WTC11 (cell line): ENCODE data around the gene MOB4. TPM values are rescaled to one million over a fixed set of nuclear protein-coding genes. Genes with fewer than 3 reads are reported as not detected.

Experiments
- ATAC-seq: fragments of 200-7000 bp; cut with Tn5 transposase; 2 replicates; pipeline ENCODE4 v1.10.0; 2021; ENCODE audit warnings: mild to moderate bottlenecking, moderate library complexity
- CTCF ChIA-PET: fragments of 300-600 bp; sonication (Branson Sonifier 250); formaldehyde crosslinking; loops from one replicate; lab custom pipeline; 2021; ENCODE audit warnings: antibody characterized with exemption; lab: Charles Lee
- POLR2A ChIA-PET: fragments of 350-600 bp; sonication (Branson Sonifier 250); formaldehyde crosslinking; loops from one replicate; lab custom pipeline; 2021; ENCODE audit warnings: antibody characterized with exemption; lab: Charles Lee
- DNase-seq: peaks from one replicate; pipeline ENCODE4 v3.0.0; 2021; ENCODE audit warnings: low spot score
- H3K27ac Mint-ChIP-seq: 2 replicates; pipeline ENCODE4 v1.8.0; 2021; ENCODE audit warnings: mixed read lengths
- H3K27me3 Mint-ChIP-seq: 2 replicates; pipeline ENCODE4 v1.8.0; 2021; ENCODE audit warnings: low read depth, mild to moderate bottlenecking, moderate library complexity, mixed read lengths
- H3K36me3 Mint-ChIP-seq: 2 replicates; pipeline ENCODE4 v1.8.0; 2021; ENCODE audit warnings: mixed read lengths
- H3K4me1 Mint-ChIP-seq: 2 replicates; pipeline ENCODE4 v1.8.0; 2022; ENCODE audit warnings: mixed read lengths
- H3K4me3 Mint-ChIP-seq: 2 replicates; pipeline ENCODE4 v1.8.0; 2021; ENCODE audit warnings: mild to moderate bottlenecking, moderate library complexity, mixed read lengths
- H3K9me3 Mint-ChIP-seq: 2 replicates; pipeline ENCODE4 v1.8.0; 2021; ENCODE audit warnings: mixed read lengths
- CDX4 ChIP-seq: fragments of 250-450 bp; sonication (Bioruptor Pico); IDR thresholded peaks from 2 replicates; pipeline ENCODE4 v1.9.0; 2021; ENCODE audit warnings: moderate library complexity, mild to moderate bottlenecking, inconsistent platforms, borderline replicate concordance
- HMGA2 ChIP-seq: fragments of 250-450 bp; sonication (Bioruptor Pico); IDR thresholded peaks from 2 replicates; pipeline ENCODE4 v1.4.0; 2021; ENCODE audit warnings: mild to moderate bottlenecking, moderate library complexity
- HMGXB4 ChIP-seq: sonication (generic); formaldehyde crosslinking; IDR thresholded peaks from 2 replicates; pipeline ENCODE4 v1.8.1; 2023; ENCODE audit warnings: mild to moderate bottlenecking, moderate library complexity, missing genetic modification reagents
- SMAD3 ChIP-seq: sonication (generic); formaldehyde crosslinking; IDR thresholded peaks from 2 replicates; pipeline ENCODE4 v1.8.0; 2022; ENCODE audit warnings: missing genetic modification reagents, mild to moderate bottlenecking, borderline replicate concordance
- SMAD4 ChIP-seq: sonication (generic); formaldehyde crosslinking; IDR thresholded peaks from 2 replicates; pipeline ENCODE4 v1.8.0; 2022; ENCODE audit warnings: mild to moderate bottlenecking, missing genetic modification reagents
- total RNA-seq: library from RNA; stranded (reverse); gene quantifications from 3 replicates; pipeline ENCODE4 v1.2.3, GENCODE V29; 2021
- TF ChIP-seq, protein P1 (sequence below): sonication (generic); formaldehyde crosslinking; IDR thresholded peaks from 2 replicates; pipeline ENCODE4 v1.8.1; 2023; ENCODE audit warnings: mild to moderate bottlenecking, missing genetic modification reagents, moderate library complexity
- TF ChIP-seq, protein P2 (sequence below): sonication (generic); formaldehyde crosslinking; IDR thresholded peaks from 2 replicates; pipeline ENCODE4 v1.8.0; 2022; ENCODE audit warnings: missing genetic modification reagents
- TF ChIP-seq, protein P3 (sequence below): fragments of 200-600 bp; IDR thresholded peaks from 2 replicates; pipeline ENCODE4 v1.8.0; 2022; ENCODE audit warnings: antibody characterized with exemption
- TF ChIP-seq, protein P4 (sequence below): fragments of 250-450 bp; sonication (Bioruptor Pico); conservative IDR thresholded peaks from 2 replicates; pipeline ENCODE4 v1.9.0; 2021; ENCODE audit warnings: mild to moderate bottlenecking

Gene MOB4
- total RNA-seq, 1 experiment from 2014 or later: 47.8 TPM

- TF ChIP-seq, protein P1, sequence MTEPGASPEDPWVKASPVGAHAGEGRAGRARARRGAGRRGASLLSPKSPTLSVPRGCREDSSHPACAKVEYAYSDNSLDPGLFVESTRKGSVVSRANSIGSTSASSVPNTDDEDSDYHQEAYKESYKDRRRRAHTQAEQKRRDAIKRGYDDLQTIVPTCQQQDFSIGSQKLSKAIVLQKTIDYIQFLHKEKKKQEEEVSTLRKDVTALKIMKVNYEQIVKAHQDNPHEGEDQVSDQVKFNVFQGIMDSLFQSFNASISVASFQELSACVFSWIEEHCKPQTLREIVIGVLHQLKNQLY (CRISPR knock-in tag): no peak
- TF ChIP-seq, protein P2, sequence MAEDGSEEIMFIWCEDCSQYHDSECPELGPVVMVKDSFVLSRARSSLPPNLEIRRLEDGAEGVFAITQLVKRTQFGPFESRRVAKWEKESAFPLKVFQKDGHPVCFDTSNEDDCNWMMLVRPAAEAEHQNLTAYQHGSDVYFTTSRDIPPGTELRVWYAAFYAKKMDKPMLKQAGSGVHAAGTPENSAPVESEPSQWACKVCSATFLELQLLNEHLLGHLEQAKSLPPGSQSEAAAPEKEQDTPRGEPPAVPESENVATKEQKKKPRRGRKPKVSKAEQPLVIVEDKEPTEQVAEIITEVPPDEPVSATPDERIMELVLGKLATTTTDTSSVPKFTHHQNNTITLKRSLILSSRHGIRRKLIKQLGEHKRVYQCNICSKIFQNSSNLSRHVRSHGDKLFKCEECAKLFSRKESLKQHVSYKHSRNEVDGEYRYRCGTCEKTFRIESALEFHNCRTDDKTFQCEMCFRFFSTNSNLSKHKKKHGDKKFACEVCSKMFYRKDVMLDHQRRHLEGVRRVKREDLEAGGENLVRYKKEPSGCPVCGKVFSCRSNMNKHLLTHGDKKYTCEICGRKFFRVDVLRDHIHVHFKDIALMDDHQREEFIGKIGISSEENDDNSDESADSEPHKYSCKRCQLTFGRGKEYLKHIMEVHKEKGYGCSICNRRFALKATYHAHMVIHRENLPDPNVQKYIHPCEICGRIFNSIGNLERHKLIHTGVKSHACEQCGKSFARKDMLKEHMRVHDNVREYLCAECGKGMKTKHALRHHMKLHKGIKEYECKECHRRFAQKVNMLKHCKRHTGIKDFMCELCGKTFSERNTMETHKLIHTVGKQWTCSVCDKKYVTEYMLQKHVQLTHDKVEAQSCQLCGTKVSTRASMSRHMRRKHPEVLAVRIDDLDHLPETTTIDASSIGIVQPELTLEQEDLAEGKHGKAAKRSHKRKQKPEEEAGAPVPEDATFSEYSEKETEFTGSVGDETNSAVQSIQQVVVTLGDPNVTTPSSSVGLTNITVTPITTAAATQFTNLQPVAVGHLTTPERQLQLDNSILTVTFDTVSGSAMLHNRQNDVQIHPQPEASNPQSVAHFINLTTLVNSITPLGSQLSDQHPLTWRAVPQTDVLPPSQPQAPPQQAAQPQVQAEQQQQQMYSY (CRISPR knock-in tag): peak; percentile 79
- TF ChIP-seq, all 79 proteins: peak for 1
- ChIA-PET CTCF (no interaction called here), POLR2A (no interaction called here)
- H3K27ac Mint-ChIP-seq: no peak overlapping the region
- H3K9me3 Mint-ChIP-seq: peaks cover 19% of the 10 kb centered on the region
- H3K4me3 Mint-ChIP-seq: no peak overlapping the region
- ATAC-seq (no peak), DNase-seq (no peak)
- no peaks in the 10 kb centered on the region; the same call in 1 of the 2 replicates for H3K27me3 Mint-ChIP-seq
- peaks cover 59% of the 10 kb centered on the region for H3K4me1 Mint-ChIP-seq
- peaks cover 48% of the 10 kb centered on the region for H3K36me3 Mint-ChIP-seq
These were observed 82.6 kb downstream of the MOB4 start for GRCh38 chr2:197598450-197598849.

GRCh38 chr2:197599285-197599965, 83.6 kb downstream of the MOB4 start:
- TF ChIP-seq, protein P3, sequence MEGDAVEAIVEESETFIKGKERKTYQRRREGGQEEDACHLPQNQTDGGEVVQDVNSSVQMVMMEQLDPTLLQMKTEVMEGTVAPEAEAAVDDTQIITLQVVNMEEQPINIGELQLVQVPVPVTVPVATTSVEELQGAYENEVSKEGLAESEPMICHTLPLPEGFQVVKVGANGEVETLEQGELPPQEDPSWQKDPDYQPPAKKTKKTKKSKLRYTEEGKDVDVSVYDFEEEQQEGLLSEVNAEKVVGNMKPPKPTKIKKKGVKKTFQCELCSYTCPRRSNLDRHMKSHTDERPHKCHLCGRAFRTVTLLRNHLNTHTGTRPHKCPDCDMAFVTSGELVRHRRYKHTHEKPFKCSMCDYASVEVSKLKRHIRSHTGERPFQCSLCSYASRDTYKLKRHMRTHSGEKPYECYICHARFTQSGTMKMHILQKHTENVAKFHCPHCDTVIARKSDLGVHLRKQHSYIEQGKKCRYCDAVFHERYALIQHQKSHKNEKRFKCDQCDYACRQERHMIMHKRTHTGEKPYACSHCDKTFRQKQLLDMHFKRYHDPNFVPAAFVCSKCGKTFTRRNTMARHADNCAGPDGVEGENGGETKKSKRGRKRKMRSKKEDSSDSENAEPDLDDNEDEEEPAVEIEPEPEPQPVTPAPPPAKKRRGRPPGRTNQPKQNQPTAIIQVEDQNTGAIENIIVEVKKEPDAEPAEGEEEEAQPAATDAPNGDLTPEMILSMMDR: peak; percentile 41; the same call in 1 of the 2 replicates
- TF ChIP-seq CDX4 (CRISPR knock-in tag): no peak
- peak; percentile 19; the same call in 1 of the 2 replicates for TF ChIP-seq HMGXB4 (CRISPR knock-in tag)
- DNase-seq (peak; percentile 32), ATAC-seq (peak; percentile 89)
- Mint-ChIP-seq H3K4me3 (no peak overlapping the region), H3K9me3 (peaks cover 19% of the 10 kb centered on the region), H3K27ac (no peak overlapping the region), H3K4me1 (peaks cover 59% of the 10 kb centered on the region), H3K27me3 (no peaks in the 10 kb centered on the region; the same call in 1 of the 2 replicates), H3K36me3 (peaks cover 48% of the 10 kb centered on the region)
- ChIA-PET CTCF (interaction anchor here (0.6 to 1.4 kb wide), 16 partner anchors 9 to 193 kb away, joined by 3 to 8 read pairs (median 3); partner anchors contain the start of genes HSPD1, MARS2 and MOB4), POLR2A (interaction anchor here (1.0 to 1.1 kb wide), 3 partner anchors 8 to 99 kb away, joined by 3 to 12 read pairs (median 6); partner anchors contain the start of genes HSPD1, HSPE1 and MOB4)

DNA sequence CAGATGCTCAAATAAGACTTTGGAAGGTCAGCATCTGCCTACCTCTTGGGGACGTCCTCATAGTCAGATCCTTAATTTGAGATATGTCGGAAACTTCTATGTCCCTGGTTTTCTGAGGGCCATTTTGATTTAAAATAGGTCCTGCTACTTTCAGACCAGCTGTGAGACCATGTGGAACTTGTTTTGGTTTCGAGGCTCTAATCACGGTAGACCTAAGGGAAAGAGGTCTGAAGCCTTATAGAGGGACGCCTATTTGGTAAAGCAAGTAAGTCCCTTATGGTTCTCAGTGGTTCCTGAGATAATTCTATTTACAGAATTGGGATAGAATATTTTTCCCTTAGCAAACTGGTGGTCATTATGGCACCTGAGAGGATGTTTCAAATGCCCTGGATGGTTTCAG, 84.4 kb downstream of the MOB4 start:
- CTCF ChIA-PET: interaction anchor here (0.6 to 1.4 kb wide), 13 partner anchors 9 to 192 kb away, joined by 3 to 8 read pairs (median 3); partner anchors contain the start of genes HSPD1 and MARS2
- POLR2A ChIA-PET: interaction anchor here (1.0 to 1.1 kb wide), 3 partner anchors 9 to 100 kb away, joined by 3 to 12 read pairs (median 6); partner anchors contain the start of genes HSPD1, HSPE1 and MOB4
- Mint-ChIP-seq H3K36me3 (peaks cover 39% of the 10 kb centered on the region), H3K4me1 (peaks cover 50% of the 10 kb centered on the region), H3K27ac (no peak overlapping the region), H3K4me3 (no peak overlapping the region), H3K27me3 (peaks cover 2% of the 10 kb centered on the region), H3K9me3 (peaks cover 10% of the 10 kb centered on the region)
- TF ChIP-seq, protein P4, sequence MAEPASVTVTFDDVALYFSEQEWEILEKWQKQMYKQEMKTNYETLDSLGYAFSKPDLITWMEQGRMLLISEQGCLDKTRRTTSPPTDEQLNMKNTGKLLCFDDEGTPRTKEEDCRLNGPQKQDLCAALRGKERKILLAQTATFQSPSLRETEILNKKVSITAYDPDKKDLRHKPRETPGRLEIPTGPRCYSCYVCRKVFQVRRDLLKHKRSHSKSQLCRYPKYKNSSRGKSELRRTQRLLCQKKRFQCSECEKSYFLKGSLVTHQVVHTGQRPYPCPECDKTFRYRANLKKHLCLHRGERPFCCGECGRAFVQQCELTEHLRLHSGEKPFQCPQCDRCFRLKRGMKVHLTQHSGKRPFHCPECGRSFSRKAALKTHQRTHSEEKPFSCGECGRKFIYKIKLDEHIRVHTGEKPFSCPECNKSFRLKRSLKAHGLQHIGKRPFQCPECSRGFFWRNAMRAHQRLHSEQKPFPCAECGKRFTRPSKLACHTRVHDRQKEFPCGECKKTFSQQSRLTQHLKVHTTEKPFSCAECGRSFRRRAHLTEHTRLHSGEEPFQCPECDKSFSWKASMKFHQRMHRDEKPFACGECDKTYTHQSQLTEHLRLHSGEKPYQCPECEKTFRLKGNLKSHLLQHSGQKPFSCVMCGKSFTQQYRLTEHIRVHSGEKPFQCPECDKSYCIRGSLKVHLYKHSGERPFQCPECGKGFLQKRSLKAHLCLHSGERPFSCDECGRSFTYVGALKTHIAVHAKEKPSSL (CRISPR knock-in tag): no peak
- TF ChIP-seq HMGA2 (CRISPR knock-in tag) (no peak), SMAD3 (no peak), SMAD4 (no peak)
- DNase-seq (no peak), ATAC-seq (no peak)
